ENCODE measurements around the gene DPP7. TPM values are rescaled to one million over a fixed set of nuclear protein-coding genes. Genes with fewer than 3 reads are reported as not detected.
"Not testable (repeated sequence)": the region's sequence is repeated elsewhere in the genome, so short reads cannot be mapped to it uniquely, and the experiment has no call there.

DPP7 gene
- total RNA-seq, 1 experiment from 2014 or later: 290 TPM

DNA sequence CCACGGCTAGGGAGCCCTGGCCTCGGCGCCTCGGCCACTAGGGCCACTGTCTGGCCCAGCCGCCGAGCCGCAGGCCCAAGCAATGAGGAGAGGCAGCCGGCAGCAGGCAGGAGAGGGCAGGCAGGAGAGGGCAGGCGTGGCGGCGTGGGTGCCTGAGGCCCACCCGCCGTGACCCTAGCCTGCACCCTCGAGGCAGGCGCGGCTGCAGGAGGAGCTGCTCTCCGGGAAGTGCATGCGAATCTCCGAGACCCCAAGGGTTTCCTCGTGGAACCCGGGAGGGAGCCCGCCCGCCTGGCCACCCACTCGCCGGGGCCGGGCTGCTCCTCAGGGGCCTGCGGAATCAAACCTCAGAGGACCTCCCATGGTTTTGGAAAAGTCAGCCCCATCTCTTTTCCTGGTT is 33.7 kb upstream of the DPP7 start:
- DNase-seq (ENCODE audit: low spot score): no peak

DNA sequence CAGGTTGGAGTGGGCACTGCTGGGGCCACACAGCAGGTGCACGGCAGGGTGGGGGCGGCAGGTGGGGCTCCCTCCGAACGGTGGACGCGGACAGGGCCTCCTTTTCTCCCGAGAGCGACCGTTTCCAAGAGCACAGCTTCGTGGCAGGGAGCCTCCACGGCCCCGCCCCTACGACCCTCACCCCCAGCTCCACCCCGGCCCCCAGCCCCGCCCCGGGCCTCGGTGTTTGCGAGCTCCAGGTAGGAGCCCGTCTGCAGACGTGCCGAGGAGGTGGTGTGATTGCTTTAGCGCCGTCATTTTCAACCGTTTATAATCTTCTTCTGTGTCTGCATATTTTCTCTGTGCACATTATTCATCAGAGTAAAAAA is 33.2 kb upstream of the DPP7 start:
- DNase-seq (ENCODE audit: low spot score): no peak

DNA sequence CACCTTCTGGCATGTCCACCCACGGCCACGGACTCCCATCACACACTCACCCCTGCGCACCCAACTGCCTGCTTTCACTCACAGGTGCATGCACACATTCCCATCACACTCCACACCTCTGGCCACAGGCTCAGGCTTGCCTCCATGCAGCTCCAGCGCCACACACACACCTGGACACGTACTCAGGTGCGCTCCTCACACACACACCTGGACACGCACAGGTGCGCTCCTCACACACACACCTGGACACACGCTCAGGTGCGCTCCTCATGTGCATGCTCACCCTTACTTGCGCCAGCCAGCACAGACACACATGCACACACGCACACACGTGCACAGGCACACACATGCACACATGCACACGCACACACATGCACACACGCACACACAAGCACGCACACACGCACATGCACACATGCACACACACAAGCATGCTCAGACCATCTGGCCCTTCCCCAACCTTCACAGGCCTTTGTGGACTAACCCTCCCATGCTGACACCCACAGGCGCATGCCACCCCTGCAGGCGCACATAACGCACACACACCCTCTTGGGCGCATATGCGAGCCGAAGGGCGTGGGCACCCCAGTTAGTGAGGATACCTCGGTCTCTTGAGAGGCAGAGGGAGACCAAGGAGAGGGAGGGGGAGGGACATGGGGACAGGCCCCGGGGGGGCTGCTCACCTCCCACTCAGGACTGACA is 32.7 kb upstream of the DPP7 start:
- no peak for DNase-seq (ENCODE audit: low spot score)

DNA sequence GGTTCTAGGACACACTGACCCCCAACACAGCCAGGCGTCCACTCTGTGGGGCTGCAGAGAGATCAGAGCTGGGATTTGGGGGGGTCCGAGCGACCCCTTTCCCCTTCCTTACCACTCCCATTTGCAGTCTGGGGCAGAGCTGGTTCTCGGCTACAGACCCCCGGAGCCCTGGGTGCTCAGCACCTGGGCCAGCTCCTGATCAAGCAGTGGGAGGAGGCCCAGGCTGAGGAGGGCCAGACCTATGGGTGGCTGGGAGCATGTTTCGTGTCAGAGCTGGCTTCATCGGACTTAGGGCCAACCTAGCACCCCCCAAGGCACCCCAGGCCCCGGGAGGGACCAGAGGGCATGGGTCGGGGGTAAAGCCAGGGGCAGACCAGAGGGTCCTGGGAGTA is 32.0 kb upstream of the DPP7 start:
- no peak for DNase-seq (ENCODE audit: low spot score)

DNA sequence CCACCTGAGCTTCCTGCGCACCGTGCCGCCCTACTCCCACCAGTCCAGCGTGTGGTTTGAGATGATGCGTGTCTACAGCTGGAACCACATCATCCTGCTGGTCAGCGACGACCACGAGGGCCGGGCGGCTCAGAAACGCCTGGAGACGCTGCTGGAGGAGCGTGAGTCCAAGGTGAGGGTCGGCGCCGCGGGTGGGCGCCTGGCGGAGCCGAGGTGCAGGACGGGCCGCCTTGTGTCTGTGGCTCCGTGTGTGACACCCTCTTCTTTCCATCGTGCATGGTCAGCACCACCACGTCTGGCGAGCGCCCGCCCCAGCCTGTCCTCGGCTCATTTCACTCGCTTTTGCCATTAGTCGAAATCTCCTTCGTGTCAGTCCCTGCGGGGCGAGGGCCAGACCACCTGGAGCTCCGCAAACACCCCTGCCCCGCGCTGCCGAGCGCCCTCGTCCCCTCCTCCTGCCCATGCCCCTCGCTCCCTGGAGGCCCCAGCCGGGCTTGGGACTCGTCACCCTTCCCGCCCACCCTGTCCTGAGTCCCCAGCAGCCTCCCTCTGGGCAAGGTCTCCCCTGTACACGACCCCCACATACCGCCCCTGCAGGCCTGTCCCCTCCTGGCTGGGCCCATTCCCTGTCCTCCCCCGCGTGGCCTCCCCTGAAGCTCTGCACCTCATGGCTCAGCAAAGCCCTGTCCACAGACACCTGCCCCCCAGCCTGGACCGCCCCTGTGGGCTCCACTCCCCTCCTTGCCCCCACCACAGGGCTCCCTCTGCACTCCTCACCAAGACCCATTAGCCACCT is 31.4 kb upstream of the DPP7 start:
- DNase-seq (ENCODE audit: low spot score): no peak

DNA sequence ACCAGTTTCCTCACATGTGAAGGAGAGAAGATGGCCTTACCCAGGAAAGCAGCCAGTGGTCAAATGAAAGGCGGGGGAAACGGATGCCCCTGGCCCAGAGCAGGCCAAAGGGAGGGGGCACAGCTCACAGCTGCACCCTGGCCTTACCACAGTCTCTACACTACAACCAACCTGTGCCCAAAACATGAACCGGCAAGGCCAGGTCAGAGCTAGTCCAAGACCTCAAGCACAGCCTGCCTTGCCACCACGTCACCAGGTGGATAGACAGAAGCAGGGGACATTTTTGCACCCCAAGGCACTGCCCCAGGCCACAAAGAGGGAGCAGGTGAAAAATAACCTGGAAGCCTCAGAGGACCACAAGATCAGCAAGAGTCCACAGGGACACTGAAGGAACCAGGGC is 28.9 kb upstream of the DPP7 start:
- no peak for DNase-seq (ENCODE audit: low spot score)

DNA sequence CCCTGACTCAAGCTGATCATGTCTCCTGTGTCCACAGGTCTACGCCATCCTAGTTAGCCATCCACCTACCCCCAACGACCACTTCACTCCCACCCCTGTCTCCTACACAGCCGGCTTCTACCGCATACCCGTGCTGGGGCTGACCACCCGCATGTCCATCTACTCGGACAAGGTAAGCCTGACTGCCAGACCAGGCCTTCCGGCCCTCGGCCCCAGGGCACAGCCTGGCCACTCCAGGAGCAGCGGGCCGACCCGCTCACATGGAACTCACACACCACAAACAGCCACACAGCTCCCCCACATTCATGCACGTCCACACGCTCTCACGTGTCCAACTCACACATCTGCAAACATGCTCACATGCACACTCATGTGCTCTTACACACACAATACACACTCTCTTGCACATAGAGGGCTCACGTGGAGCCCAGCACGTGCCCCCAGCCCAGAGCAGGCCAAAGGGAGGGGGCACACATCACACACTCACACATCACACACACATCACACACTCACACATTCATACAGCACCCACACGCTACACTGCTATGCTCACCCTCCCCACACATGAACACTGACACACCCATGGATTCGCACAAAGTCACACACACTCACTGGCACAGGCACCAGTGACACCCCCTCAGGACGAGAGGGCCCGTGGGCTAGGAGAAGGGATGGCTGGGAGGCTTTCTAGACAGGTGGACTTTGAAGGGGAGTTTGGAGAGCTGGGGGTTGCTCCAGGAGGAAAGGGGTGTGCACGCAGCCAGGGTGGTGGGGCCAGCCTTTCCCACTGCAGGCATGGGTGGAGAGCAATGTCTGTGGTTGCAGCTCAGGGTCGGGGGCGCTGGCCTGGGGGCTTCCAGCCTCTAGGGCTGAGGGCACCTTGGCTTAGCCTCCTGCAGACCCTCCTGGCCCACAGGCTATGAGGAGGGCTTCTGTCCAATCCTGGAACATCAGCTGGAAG is 27.7 kb upstream of the DPP7 start:
- no peak for DNase-seq (ENCODE audit: low spot score)

DNA sequence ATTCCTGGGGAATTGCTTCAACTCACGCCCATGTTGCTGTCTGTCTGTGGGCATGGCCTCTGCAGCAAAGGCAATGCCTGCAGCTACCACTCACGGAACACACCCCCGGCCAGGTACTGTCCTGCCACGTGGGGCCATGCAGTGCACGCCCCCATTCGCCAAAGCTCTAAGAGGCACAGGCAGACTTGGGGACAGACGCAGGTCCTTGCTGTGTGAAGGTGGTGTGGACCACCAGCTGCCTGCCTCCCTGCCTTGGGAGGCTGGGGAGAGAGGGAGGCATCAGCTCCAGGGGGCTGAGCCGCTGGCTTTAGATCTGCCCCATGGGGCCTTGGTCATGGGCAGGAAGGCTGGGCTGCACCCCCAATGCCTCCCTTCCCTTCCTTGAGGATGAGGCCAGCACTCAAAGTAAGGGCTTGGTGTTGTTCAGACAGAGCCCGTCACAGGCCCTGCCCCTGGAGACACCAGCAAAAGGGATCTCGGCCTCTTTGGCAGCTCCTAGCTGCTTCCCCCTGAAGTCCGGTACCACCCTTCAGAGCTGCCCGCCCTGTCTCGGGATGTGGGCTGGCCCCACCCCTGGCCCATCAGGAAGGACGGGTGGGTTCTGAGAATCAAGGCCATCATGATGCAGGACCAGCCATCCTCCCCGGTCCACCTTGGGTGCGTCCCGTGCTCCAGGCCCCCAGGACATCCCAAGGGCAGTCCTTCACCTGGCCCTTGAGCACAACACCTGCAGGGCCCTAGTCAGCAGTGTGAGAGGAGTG is 26.7 kb upstream of the DPP7 start:
- DNase-seq (ENCODE audit: low spot score): no peak

GRCh38 chr9:137140151-137141012 is 25.8 kb upstream of the DPP7 start:
- no peak for DNase-seq (ENCODE audit: low spot score)

DNA sequence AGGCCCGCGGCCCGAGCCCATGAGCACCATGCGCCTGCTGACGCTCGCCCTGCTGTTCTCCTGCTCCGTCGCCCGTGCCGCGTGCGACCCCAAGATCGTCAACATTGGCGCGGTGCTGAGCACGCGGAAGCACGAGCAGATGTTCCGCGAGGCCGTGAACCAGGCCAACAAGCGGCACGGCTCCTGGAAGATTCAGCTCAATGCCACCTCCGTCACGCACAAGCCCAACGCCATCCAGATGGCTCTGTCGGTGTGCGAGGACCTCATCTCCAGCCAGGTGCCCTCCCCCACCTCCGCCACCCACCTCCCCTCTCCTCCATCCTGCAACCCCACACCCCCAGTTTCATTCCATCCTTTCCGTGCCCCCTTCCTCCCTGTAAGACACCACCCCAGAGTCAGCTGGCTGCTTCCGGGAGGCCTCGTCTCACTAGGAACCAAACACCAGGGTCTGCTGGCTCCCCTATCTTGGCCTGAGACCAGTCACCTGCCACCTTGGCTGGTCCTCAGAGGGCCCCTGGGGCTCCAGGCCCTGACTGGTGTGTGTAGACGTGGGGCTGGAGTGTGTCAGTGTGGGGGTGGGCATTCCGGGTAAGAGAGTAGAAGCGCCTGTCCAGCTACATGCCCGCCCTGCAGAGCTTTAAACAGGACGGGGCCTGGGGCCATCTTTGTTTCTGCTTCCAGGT is 25.1 kb upstream of the DPP7 start:
- no peak for DNase-seq (ENCODE audit: low spot score)

DNA sequence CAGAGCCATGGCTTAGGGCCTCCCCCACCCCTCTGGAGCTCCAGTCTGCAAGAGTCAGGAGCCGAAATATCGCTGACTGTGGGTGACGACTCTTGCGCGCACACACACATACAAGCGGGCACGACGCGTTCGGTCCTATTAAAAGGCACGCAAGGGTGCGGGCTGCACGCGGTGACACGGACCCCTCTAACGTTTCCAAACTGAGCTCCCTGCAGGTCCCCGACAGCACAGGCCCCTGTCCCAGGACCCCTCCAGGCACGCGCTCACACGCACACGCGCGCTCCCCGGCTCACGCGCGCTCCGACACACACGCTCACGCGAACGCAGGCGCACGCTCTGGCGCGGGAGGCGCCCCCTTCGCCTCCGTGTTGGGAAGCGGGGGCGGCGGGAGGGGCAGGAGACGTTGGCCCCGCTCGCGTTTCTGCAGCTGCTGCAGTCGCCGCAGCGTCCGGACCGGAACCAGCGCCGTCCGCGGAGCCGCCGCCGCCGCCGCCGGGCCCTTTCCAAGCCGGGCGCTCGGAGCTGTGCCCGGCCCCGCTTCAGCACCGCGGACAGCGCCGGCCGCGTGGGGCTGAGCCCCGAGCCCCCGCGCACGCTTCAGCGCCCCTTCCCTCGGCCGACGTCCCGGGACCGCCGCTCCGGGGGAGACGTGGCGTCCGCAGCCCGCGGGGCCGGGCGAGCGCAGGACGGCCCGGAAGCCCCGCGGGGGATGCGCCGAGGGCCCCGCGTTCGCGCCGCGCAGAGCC is 24.4 kb upstream of the DPP7 start, which contains the start of gene GRIN1:
TSS of gene GRIN1 (plus strand) at position 433 of the 746 bp plus-strand sequence. CDS start 333 bp downstream, outside the sequence.
- DNase-seq (ENCODE audit: low spot score): no peak

DNA sequence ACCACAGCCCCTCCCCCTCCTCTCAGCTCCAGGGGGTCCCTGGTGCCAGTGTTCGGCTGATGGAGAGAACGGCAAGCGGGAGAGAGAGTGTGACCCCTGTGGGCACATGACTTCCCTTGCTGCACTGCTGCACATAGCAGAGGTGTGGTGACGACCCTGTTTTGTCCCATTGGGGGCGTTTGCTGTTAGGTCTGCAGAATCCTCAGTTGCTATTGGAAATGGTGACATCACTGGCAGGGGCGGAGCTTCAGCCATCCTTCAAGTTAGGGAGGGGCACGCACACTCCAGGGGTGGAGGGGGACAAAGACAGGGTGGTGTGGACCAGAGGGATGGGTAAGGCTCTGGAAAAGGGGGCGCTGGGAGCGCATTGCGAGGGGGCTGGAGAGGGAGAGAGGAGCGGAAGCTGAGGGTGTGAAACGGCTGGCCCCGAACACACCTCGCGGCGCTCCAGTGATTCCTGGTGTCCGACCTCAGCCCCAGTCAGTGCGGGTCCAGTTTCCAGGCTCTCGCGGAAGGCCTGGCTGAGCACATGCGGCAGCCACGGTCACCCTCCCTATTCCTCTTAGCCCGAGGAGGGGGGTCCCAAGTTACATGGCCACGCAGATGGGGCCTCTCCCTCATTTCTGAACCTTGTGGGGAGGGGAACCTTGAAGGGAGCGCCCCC is 23.7 kb upstream of the DPP7 start:
- DNase-seq (ENCODE audit: low spot score): no peak

DNA sequence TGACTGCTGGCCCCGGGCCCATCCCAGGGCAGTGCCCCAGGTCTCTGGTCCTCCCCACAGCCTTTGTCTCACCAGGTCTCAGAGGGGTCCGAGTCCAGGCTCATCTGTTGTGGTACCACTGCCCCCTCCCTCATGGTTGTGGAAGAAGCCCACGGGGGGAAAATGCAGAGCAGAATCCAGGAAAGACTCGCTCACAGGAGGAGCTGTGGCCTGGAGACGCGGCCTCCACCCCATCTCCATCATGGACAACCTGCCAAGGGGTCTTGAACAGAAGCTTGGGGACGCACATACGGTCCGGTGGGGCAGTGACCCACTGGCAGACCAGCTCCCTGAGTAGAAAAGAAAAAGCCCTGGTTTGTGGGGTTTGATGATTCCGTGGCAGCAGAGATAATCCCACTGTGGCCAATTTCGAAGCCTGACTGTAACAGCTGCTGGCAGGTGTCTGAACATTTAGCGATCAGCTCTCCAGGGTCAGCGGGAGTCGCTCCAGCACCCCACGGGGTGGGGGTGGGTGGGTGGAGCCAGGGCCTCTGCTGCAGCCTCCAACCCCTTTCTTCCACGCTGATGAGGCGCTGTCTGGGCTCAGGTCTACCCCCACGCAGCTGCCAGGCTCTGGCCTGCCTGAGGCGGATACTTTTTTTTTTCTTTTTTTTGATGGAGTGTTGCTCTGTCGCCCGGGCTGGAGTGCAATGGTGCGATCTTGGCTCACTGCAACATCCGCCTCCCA is 22.5 kb upstream of the DPP7 start:
- DNase-seq (ENCODE audit: low spot score): no peak

GRCh38 chr9:137136261-137136880 is 21.8 kb upstream of the DPP7 start:
- no peak for DNase-seq (ENCODE audit: low spot score)

DNA sequence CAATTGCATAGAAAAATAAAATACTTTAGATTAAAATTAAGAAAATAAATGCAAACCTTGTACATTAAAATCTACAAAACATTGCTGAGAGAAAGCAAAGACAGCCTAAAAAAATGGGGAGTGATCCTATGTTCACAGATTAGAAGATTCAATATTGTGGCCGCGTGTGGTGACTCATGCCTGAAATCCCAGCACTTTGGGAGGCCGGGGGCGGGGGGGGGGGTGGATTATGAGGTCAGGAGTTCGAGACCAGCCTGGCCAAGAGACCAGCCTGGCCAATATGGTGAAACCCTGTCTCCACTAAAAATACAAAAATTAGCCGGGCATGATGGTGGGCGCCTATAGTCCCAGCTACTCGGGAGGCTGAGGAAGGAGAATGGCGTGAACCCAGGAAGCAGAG is 20.6 kb upstream of the DPP7 start:
- DNase-seq (ENCODE audit: low spot score): not testable (repeated sequence)

DNA sequence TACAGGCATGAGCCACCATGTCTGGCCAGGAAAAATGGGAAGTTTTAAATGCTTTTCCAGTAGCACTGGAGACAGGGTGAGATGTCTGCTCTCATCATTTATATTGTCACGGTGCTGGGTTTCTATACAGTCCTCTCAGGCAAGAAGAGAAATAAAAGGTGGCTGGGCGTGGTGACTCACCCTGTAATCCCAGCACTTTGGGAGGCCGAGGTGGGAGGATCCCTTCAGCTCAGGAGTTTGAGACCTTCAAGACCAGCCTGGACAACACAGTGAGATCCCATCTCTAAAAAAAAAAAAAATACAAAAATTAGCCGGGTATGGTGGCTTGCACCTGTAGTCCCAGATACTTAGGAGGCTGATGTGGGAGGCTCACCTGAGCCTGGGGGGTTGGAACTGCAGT is 19.7 kb upstream of the DPP7 start:
- DNase-seq (ENCODE audit: low spot score): no peak

DNA sequence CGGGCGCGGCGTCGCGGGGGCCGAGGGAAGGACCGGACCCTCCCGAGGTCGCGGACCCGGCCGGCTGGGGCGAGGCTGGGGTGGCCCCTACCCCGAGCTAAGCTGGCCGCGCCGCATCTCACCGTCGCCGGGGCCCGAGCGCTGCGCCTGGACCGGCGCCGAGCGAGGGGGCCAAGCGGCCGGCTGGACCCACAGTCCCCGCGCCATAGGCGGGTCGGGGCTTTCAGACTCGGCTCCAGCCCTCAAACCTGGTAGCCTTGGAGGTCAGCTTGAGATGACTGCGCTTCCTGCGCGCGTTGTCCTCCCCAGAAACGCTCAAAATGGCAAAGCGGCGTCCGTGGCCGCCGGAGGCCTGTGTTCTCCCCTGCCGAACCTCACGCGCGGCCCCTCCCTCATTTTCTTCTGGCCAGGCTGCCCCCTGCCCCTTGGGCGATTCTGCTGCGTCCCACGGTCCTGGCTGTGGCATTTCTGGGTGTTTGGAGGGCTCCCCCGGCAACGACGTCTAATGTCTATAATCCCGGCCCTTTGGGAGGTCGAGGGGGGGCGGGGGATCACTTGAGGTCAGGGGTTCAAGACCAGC is 15.7 kb upstream of the DPP7 start:
- DNase-seq (ENCODE audit: low spot score): no peak

Measured in HT-29 (cell line).